HPDE6-E6E7 (cell line): ENCODE results near the gene SSR1.
A peak's percentile ranks its signal among the peaks of the same experiment; 100 is the strongest.
"Not testable (repeated sequence)": the region's sequence is repeated elsewhere in the genome, so short reads cannot be mapped to it uniquely, and the experiment has no call there.

Experiments used
- DNase-seq: peaks from one replicate; pipeline ENCODE4 v3.0.0; 2011; ENCODE audit warnings: missing footprints; ENCODE audit errors: extremely low spot score

SSR1 gene

GRCh38 chr6:7312616-7313504 is at the start of gene SSR1:
TSS of gene SSR1 (minus strand) at chr6:7313199. CDS start at chr6:7313120, 79 bp downstream.
- DNase-seq = peak; percentile 98

GRCh38 chr6:7351916-7352315 is 38.9 kb upstream of the SSR1 start:
- not testable (repeated sequence) for DNase-seq

GRCh38 chr6:7350591-7350990 is 37.6 kb upstream of the SSR1 start:
- DNase-seq = not testable (repeated sequence)

- DNase-seq = peak; percentile 20
Measured at GRCh38 chr6:7347551-7347997, 34.6 kb upstream of the SSR1 start.

GRCh38 chr6:7344773-7345450 is 31.9 kb upstream of the SSR1 start:
- DNase-seq = not testable (repeated sequence)

GRCh38 chr6:7343546-7344475 is 30.8 kb upstream of the SSR1 start:
- DNase-seq = no peak

GRCh38 chr6:7341989-7342742 is 29.2 kb upstream of the SSR1 start:
- no peak for DNase-seq

GRCh38 chr6:7341271-7341670 is 28.3 kb upstream of the SSR1 start:
- no peak for DNase-seq

GRCh38 chr6:7339007-7339732 is 26.2 kb upstream of the SSR1 start:
- not testable (repeated sequence) for DNase-seq

- DNase-seq = no peak
Measured at GRCh38 chr6:7338031-7338430, 25.0 kb upstream of the SSR1 start.

- no peak for DNase-seq
Measured at GRCh38 chr6:7335519-7335918, 22.5 kb upstream of the SSR1 start.

- DNase-seq = no peak
Measured at GRCh38 chr6:7334685-7335084, 21.7 kb upstream of the SSR1 start.

- no peak for DNase-seq
Measured at GRCh38 chr6:7332090-7332745, 19.2 kb upstream of the SSR1 start.

- DNase-seq = no peak
Measured at GRCh38 chr6:7331452-7331851, 18.5 kb upstream of the SSR1 start.

- no peak for DNase-seq
Measured at GRCh38 chr6:7328243-7328642, 15.2 kb upstream of the SSR1 start.

GRCh38 chr6:7325750-7326149 is 12.8 kb upstream of the SSR1 start:
- DNase-seq = no peak

GRCh38 chr6:7324520-7324919 is 11.5 kb upstream of the SSR1 start:
- DNase-seq = no peak

GRCh38 chr6:7323074-7323473 is 10.1 kb upstream of the SSR1 start:
- no peak for DNase-seq

GRCh38 chr6:7321866-7322265 is 8.9 kb upstream of the SSR1 start:
- DNase-seq = not testable (repeated sequence)

- not testable (repeated sequence) for DNase-seq
Measured at GRCh38 chr6:7319406-7319805, 6.4 kb upstream of the SSR1 start.
